ENCODE data around the gene NEXMIF. TPM values are rescaled to one million over a fixed set of nuclear protein-coding genes. Genes with fewer than 3 reads are reported as not detected.

NEXMIF gene
- total and polyA plus RNA-seq, 2 of the 8 experiments (the other 6 are each of a cell fraction or from before 2014, with no cell fraction given) = 0.18 to 0.73 TPM

DNA sequence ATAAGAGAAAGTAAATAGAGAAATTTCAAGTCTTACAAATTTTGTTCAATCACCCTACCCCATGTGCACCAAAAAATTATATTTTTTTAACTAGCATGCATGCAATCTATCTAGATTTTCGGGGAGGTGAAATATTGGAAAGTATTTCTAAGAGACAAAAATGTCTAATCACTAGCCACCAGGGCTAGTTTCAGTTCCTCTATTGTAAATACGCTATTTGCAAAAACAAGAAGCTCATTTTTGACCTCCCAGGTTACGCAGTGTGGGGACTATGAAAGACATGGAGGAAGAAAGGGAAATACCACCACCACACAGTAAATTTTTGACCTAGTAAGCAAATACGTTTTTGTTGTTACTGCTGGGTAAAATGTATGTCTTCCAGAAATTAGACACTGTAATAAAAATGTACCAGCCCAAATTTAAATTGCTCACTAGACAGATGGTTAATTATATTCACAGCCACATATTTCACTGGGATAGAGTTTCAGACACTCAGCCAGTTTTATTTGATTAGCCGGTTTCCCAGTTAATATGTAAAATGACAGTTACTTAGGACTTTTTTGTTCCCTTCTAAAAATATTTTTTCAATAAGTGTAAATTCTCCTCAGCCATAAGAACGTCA lies 2.2 kb downstream of the NEXMIF start:
- Histone ChIP-seq H3K9ac (replicated peaks in 1 of 4; ENCODE audit: extremely low read depth in 1 of 4, low read depth in 3 of 4, low read length in 3 of 4) (no peak overlapping the region), H3K36me3 (ENCODE audit: control insufficient read depth in 2 of 4, insufficient read depth in 4 of 4, low read length in 3 of 4) (no peaks in the 10 kb centered on the region), H2BK12ac (ENCODE audit: low read depth, low read length) (no peak overlapping the region), H3K4ac (replicated peaks; ENCODE audit: insufficient read length, low read depth, low read length) (no peak overlapping the region), H4K5ac (ENCODE audit: insufficient read length, low read depth, low read length) (no peak overlapping the region), H2BK120ac (replicated peaks; ENCODE audit: low read depth, low read length) (no peak overlapping the region), H3K4me2 (ENCODE audit: insufficient read depth in 1 of 2, low read depth in 2 of 2, low read length in 2 of 2) (no peak overlapping the region; a peak in 1 of 4 replicates), H3K9me3 (ENCODE audit: insufficient read depth in 2 of 2, low read depth in 1 of 2, low read length in 1 of 2) (no peaks in the 10 kb centered on the region; a peak in 1 of 4 replicates), H3K23me2 (ENCODE audit: low read depth, low read length) (peaks cover 9% of the 10 kb centered on the region; the same call in 1 of the 2 replicates), H4K8ac (ENCODE audit: extremely low read depth, insufficient read depth, low read length) (no peak overlapping the region), H3K23ac (ENCODE audit: insufficient read length) (no peak overlapping the region), H4K20me1 (replicated peaks in 1 of 2; ENCODE audit: control insufficient read depth in 1 of 2, insufficient read depth in 2 of 2, low read length in 2 of 2) (no peaks in the 10 kb centered on the region), H3K4me1 (replicated peaks in 1 of 4; ENCODE audit: control insufficient read depth in 3 of 4, insufficient read depth in 4 of 4, low read length in 3 of 4) (no peaks in the 10 kb centered on the region; a peak in 1 of 7 replicates), H3K79me1 (ENCODE audit: low read depth, low read length) (no peaks in the 10 kb centered on the region), H2AK5ac (ENCODE audit: low read depth, low read length) (no peak overlapping the region), H4K91ac (replicated peaks; ENCODE audit: insufficient read length, low read length) (no peak overlapping the region), H2BK5ac (ENCODE audit: low read depth, low read length) (no peak overlapping the region), H3K56ac (replicated peaks; ENCODE audit: insufficient read length, low read depth, low read length) (no peak overlapping the region), H2BK20ac (ENCODE audit: low read length) (no peak overlapping the region), H3K79me2 (ENCODE audit: control insufficient read depth in 1 of 2, insufficient read depth in 2 of 2, low read length in 2 of 2) (no peaks in the 10 kb centered on the region), H3K18ac (ENCODE audit: extremely low read depth, low read length) (no peak overlapping the region), H2BK15ac (ENCODE audit: low read length) (no peak overlapping the region), H3K4me3 (ENCODE audit: extremely low read depth in 1 of 4, insufficient read depth in 2 of 4, low read depth in 3 of 4, low read length in 4 of 4) (no peak overlapping the region), H2AFZ (ENCODE audit: low read length) (no peak overlapping the region), H3K14ac (ENCODE audit: insufficient read length) (no peak overlapping the region), H3K27me3 (replicated peaks in 1 of 4; ENCODE audit: control insufficient read depth in 3 of 4, extremely low read depth in 1 of 4, insufficient read depth in 3 of 4, low read length in 3 of 4) (peaks cover 0 to 25% (median 17%) of the 10 kb centered on the region in 4 experiments; a peak in 6 of 7 replicates), H3K27ac (ENCODE audit: low read depth, low read length) (no peak overlapping the region)
- ChIA-PET POLR2A (ENCODE audit: partially characterized antibody) (no interaction called here), CTCF (ENCODE audit: partially characterized antibody) (no interaction called here)
- TF ChIP-seq SP1 (IDR thresholded peaks at IDR 0.05; ENCODE audit: low read depth, low read length) (no peak), NANOG (IDR thresholded peaks at IDR 0.05; ENCODE audit: insufficient read depth, low read depth, low read length, poor library complexity, severe bottlenecking) (no peak), SIN3A (conservative IDR thresholded peaks at IDR 0.05 in 1 of 2, IDR thresholded peaks at IDR 0.05 in 1 of 2; ENCODE audit: low read depth in 1 of 2, low read length in 2 of 2) (no peak), KDM1A (IDR thresholded peaks at IDR 0.05; ENCODE audit: borderline replicate concordance, low read length) (no peak), POU5F1 (IDR thresholded peaks at IDR 0.05; ENCODE audit: low read depth, low read length) (no peak)
- DNase-seq (ENCODE audit: low read depth in 1 of 2, low spot score in 2 of 2) = no peak
- WGBS, 2 experiments (ENCODE audit: extremely low coverage in 1 of 2, insufficient coverage in 1 of 2, insufficient read length in 1 of 2, insufficient replicate concordance in 2 of 2, low coverage in 1 of 2, low lambda C conversion rate in 2 of 2, missing lambda C conversion rate in 1 of 2) = 74% methylated on average over 6 of the region's 6 CpGs; no CpG with 5 or more reads in 1 of the 2 experiments
- no peak for FAIRE-seq
